K562 (cell line): Measurements from ENCODE around the gene BAIAP3. TPM values are rescaled to one million over a fixed set of nuclear protein-coding genes. Genes with fewer than 3 reads are reported as not detected.
A peak's percentile ranks its signal among the peaks of the same experiment; 100 is the strongest.

Experiments used
- GABPA ChIP-seq: fragments of 200-800 bp; sonication (Bioruptor generic); conservative IDR thresholded peaks from 2 replicates; pipeline ENCODE4 v1.6.1; 2016; ENCODE audit warnings: low read depth, missing genetic modification characterization, missing compliant biosample characterization
- HDAC1 ChIP-seq, 2 experiments: fragments of 450-650 bp; IDR thresholded peaks; 2 replicates each; pipeline ENCODE4 v1.6.1; 2016 to 2017; ENCODE audit warnings: inconsistent platforms in 1 of 2, mild to moderate bottlenecking in 1 of 2, moderate library complexity in 1 of 2
- HDGF ChIP-seq: fragments of 450-650 bp; IDR thresholded peaks from 2 replicates; pipeline ENCODE4 v1.6.1; 2016
- KAT7 ChIP-seq: sonication (generic); formaldehyde crosslinking; IDR thresholded peaks from 2 replicates; pipeline ENCODE4 v1.8.0; 2022; ENCODE audit warnings: missing genetic modification reagents, mild to moderate bottlenecking, borderline replicate concordance
- MAZ ChIP-seq, 2 experiments: fragments of 450-650 bp in 1 of 2; sonication (generic) in 1 of 2; formaldehyde crosslinking; IDR thresholded peaks in 1 of 2; conservative IDR thresholded peaks in 1 of 2; 2 replicates each; pipeline versions ENCODE4 v1.4.0 to v1.5.0; 2020; ENCODE audit warnings: mild to moderate bottlenecking in 1 of 2, missing genetic modification reagents in 1 of 2
- NFRKB ChIP-seq: fragments of 450-650 bp; IDR thresholded peaks from 2 replicates; pipeline ENCODE4 v1.6.1; 2016; ENCODE audit warnings: low read depth
- SAFB ChIP-seq: fragments of 200-400 bp; formaldehyde crosslinking; IDR thresholded peaks from 2 replicates; pipeline ENCODE4 v1.6.1; 2017; ENCODE audit warnings: low read depth, low read length, borderline replicate concordance
- TRIM24 ChIP-seq, 2 experiments: fragments of 450-650 bp; IDR thresholded peaks; 2 replicates each; pipeline ENCODE4 v1.6.1; 2016
- ZBTB1 ChIP-seq: sonication (generic); formaldehyde crosslinking; IDR thresholded peaks from 2 replicates; pipeline ENCODE4 v1.8.1; 2023; ENCODE audit warnings: missing genetic modification reagents, low read depth, mild to moderate bottlenecking, borderline replicate concordance
- ZNF133 ChIP-seq: fragments of 250-450 bp; sonication (Bioruptor Pico); IDR thresholded peaks from 2 replicates; pipeline ENCODE4 v1.4.0; 2020; ENCODE audit warnings: mild to moderate bottlenecking
- polyA plus RNA-seq, 8 experiments: library from polyadenylated mRNA; depleted of rRNA in 4 of 8; stranded (reverse) in 5 of 8; unstranded in 3 of 8; fragments of >200 nt; fragmentation: Nextera tagmentation in 2 of 8; fragmentation: Illumina TruSeq in 1 of 8; extraction: Ambion mirVana in 2 of 8; extraction: Trizol in 1 of 8; gene quantifications; 2 replicates each; pipeline versions ENCODE4 v1.2.1 to v1.2.3, GENCODE V29; 2011 to 2014; ENCODE audit warnings: inconsistent platforms in 1 of 8, missing spikeins in 1 of 8
- total RNA-seq, 7 experiments: library from RNA; depleted of rRNA in 6 of 7; stranded (reverse); fragments of >200 nt in 6 of 7; fragmentation: Illumina TruSeq in 2 of 7; extraction: Trizol in 2 of 7; gene quantifications; 2 replicates each; pipeline versions ENCODE4 v1.2.1 to v1.2.3, GENCODE V29; 2011 to 2021; ENCODE audit warnings: low replicate concordance in 1 of 7
- TF ChIP-seq, protein P1 (sequence below), 2 experiments: IDR thresholded peaks; 2 replicates each; pipeline ENCODE4 v1.6.1; 2012; ENCODE audit warnings: improper control_type of control experiment in 2 of 2, low read depth in 2 of 2, low read length in 2 of 2, borderline replicate concordance in 1 of 2
- TF ChIP-seq, protein P2 (sequence below), 3 experiments: fragments of 200-800 bp in 1 of 3; sonication (Bioruptor generic) in 1 of 3; sonication (generic) in 1 of 3; formaldehyde crosslinking in 1 of 3; IDR thresholded peaks; 2 replicates each; pipeline versions ENCODE4 v1.6.1 to v1.8.0; 2016 to 2022; ENCODE audit warnings: mild to moderate bottlenecking in 2 of 3, missing compliant biosample characterization in 2 of 3, missing genetic modification characterization in 2 of 3, missing genetic modification reagents in 1 of 3
- TF ChIP-seq, protein P3 (sequence below): fragments of 250-450 bp; sonication (Bioruptor Pico); IDR thresholded peaks from 2 replicates; pipeline ENCODE4 v1.8.0; 2021; ENCODE audit warnings: mild to moderate bottlenecking, moderate library complexity
- TF ChIP-seq, protein P4 (sequence below): fragments of 450-650 bp; IDR thresholded peaks from 2 replicates; pipeline ENCODE4 v1.6.1; 2016; ENCODE audit warnings: low read depth

Gene BAIAP3
- total and polyA plus RNA-seq, 9 of the 15 experiments (the other 6 are each of a cell fraction or from before 2014, with no cell fraction given): 0.03 to 4.5 (median 0.57) TPM; not detected in 1

DNA sequence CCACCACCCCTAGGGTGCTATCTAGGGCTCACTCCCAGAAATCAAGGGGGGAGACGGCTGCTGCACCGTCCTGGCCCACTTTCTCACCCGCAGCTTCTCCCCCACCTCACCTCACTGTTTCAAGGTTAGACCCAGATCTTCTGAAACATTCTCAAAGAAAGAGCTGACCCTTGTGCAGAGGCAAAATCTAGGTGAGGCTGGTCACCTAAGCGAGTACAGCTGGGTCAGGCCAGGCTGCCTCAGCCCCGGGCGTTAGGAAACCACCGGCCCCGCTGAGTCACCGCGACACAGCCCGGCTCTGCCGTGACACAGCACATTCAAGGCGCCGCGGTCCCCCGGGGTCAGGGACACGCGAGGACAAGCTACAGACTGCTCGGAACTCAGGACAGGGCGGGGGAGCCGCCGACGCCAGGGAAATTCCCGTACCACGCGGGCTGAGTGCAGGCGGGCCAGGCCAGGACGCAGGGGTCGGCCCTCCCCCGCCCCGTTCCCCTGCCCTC, 45.4 kb downstream of the BAIAP3 start (continued):
- TF ChIP-seq, protein P1, sequence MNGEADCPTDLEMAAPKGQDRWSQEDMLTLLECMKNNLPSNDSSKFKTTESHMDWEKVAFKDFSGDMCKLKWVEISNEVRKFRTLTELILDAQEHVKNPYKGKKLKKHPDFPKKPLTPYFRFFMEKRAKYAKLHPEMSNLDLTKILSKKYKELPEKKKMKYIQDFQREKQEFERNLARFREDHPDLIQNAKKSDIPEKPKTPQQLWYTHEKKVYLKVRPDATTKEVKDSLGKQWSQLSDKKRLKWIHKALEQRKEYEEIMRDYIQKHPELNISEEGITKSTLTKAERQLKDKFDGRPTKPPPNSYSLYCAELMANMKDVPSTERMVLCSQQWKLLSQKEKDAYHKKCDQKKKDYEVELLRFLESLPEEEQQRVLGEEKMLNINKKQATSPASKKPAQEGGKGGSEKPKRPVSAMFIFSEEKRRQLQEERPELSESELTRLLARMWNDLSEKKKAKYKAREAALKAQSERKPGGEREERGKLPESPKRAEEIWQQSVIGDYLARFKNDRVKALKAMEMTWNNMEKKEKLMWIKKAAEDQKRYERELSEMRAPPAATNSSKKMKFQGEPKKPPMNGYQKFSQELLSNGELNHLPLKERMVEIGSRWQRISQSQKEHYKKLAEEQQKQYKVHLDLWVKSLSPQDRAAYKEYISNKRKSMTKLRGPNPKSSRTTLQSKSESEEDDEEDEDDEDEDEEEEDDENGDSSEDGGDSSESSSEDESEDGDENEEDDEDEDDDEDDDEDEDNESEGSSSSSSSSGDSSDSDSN (IDR thresholded peaks at IDR 0.05; ENCODE audit: borderline replicate concordance in 1 of 2, low read depth in 2 of 2, low read length in 2 of 2): peak in 1 of 2 experiments; percentile 75; a peak in 2 of 4 replicates
- peak; percentile 67 to 73 for TF ChIP-seq MAZ (CRISPR knock-in tag; conservative IDR thresholded peaks at IDR 0.05 in 1 of 2, IDR thresholded peaks at IDR 0.05 in 1 of 2)
- TF ChIP-seq GABPA (tag): no peak
- TF ChIP-seq, protein P2, sequence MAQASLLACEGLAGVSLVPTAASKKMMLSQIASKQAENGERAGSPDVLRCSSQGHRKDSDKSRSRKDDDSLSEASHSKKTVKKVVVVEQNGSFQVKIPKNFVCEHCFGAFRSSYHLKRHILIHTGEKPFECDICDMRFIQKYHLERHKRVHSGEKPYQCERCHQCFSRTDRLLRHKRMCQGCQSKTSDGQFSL (CRISPR knock-in tag; IDR thresholded peaks at IDR 0.05): 0 out of 2 replicates have a peak, but pooled peaks have one; percentile 5
- TF ChIP-seq, protein P2 (tag; IDR thresholded peaks at IDR 0.05): no peak
- no peak for TF ChIP-seq ZNF133 (CRISPR knock-in tag)
- TF ChIP-seq ZBTB1 (CRISPR knock-in tag): peak; percentile 71; the same call in 1 of the 2 replicates
- TF ChIP-seq, protein P3, sequence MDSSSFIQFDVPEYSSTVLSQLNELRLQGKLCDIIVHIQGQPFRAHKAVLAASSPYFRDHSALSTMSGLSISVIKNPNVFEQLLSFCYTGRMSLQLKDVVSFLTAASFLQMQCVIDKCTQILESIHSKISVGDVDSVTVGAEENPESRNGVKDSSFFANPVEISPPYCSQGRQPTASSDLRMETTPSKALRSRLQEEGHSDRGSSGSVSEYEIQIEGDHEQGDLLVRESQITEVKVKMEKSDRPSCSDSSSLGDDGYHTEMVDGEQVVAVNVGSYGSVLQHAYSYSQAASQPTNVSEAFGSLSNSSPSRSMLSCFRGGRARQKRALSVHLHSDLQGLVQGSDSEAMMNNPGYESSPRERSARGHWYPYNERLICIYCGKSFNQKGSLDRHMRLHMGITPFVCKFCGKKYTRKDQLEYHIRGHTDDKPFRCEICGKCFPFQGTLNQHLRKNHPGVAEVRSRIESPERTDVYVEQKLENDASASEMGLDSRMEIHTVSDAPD: no peak
- no peak for TF ChIP-seq HDGF
- peak; percentile 42 to 60; a peak in 3 of 4 replicates for TF ChIP-seq TRIM24 (IDR thresholded peaks at IDR 0.05)
- peak; percentile 99 for TF ChIP-seq SAFB
- TF ChIP-seq, protein P4, sequence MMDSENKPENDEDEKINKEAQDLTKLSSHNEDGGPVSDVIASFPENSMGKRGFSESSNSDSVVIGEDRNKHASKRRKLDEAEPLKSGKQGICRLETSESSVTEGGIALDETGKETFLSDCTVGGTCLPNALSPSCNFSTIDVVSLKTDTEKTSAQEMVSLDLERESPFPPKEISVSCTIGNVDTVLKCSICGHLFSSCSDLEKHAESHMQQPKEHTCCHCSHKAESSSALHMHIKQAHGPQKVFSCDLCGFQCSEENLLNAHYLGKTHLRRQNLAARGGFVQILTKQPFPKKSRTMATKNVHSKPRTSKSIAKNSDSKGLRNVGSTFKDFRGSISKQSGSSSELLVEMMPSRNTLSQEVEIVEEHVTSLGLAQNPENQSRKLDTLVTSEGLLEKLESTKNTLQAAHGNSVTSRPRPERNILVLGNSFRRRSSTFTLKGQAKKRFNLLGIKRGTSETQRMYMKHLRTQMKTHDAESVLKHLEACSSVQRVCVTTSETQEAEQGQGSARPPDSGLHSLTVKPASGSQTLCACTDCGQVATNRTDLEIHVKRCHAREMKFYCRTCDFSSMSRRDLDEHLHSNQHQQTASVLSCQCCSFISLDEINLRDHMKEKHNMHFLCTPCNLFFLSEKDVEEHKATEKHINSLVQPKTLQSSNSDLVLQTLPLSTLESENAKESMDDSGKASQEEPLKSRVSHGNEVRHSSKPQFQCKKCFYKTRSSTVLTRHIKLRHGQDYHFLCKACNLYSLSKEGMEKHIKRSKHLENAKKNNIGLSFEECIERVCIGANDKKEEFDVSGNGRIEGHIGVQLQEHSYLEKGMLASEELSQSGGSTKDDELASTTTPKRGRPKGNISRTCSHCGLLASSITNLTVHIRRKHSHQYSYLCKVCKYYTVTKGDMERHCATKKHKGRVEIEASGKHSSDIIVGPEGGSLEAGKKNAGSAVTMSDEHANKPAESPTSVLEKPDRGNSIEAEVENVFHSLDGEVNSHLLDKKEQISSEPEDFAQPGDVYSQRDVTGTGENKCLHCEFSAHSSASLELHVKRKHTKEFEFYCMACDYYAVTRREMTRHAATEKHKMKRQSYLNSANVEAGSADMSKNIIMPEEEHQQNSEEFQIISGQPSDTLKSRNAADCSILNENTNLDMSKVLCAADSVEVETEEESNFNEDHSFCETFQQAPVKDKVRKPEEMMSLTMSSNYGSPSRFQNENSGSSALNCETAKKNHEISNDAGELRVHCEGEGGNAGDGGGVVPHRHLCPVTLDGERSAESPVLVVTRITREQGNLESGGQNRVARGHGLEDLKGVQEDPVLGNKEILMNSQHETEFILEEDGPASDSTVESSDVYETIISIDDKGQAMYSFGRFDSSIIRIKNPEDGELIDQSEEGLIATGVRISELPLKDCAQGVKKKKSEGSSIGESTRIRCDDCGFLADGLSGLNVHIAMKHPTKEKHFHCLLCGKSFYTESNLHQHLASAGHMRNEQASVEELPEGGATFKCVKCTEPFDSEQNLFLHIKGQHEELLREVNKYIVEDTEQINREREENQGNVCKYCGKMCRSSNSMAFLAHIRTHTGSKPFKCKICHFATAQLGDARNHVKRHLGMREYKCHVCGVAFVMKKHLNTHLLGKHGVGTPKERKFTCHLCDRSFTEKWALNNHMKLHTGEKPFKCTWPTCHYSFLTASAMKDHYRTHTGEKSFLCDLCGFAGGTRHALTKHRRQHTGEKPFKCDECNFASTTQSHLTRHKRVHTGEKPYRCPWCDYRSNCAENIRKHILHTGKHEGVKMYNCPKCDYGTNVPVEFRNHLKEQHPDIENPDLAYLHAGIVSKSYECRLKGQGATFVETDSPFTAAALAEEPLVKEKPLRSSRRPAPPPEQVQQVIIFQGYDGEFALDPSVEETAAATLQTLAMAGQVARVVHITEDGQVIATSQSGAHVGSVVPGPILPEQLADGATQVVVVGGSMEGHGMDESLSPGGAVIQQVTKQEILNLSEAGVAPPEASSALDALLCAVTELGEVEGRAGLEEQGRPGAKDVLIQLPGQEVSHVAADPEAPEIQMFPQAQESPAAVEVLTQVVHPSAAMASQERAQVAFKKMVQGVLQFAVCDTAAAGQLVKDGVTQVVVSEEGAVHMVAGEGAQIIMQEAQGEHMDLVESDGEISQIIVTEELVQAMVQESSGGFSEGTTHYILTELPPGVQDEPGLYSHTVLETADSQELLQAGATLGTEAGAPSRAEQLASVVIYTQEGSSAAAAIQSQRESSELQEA: no peak
- peak in 1 of 2 experiments; percentile 95; a peak in 2 of 4 replicates for TF ChIP-seq HDAC1 (IDR thresholded peaks at IDR 0.05)
- no peak; the same call in 1 of the 2 replicates for TF ChIP-seq KAT7
- no peak for TF ChIP-seq NFRKB
